Progenitor cell of endocrine pancreas (in vitro differentiated cells): ENCODE measurements around the gene HSH2D. TPM values are rescaled to one million over a fixed set of nuclear protein-coding genes. Genes with fewer than 3 reads are reported as not detected.

Experiments used
- DNase-seq: peaks from one replicate; pipeline ENCODE4 v3.0.0; 2021; ENCODE audit warnings: low spot score; ENCODE audit not compliant: unreplicated experiment
- H3K27ac Mint-ChIP-seq: 2 replicates; pipeline ENCODE4 v1.8.0; 2021; ENCODE audit warnings: mild to moderate bottlenecking, moderate library complexity, mixed read lengths
- H3K27me3 Mint-ChIP-seq: 2 replicates; pipeline ENCODE4 v1.8.0; 2021; ENCODE audit warnings: mixed read lengths
- H3K36me3 Mint-ChIP-seq: 2 replicates; pipeline ENCODE4 v1.8.0; 2022; ENCODE audit warnings: mixed read lengths; ENCODE audit not compliant: insufficient read depth
- H3K4me1 Mint-ChIP-seq: 2 replicates; pipeline ENCODE4 v1.8.0; 2021; ENCODE audit warnings: low read depth, mixed read lengths
- H3K4me3 Mint-ChIP-seq: 2 replicates; pipeline ENCODE4 v1.8.0; 2021; ENCODE audit warnings: low read depth, mild to moderate bottlenecking, moderate library complexity, mixed read lengths
- H3K9me3 Mint-ChIP-seq: 2 replicates; pipeline ENCODE4 v1.8.0; 2021; ENCODE audit warnings: low read depth, mixed read lengths
- CTCF ChIP-seq: fragments of 200-600 bp; sonication (generic); IDR thresholded peaks from one replicate; pipeline ENCODE4 v1.5.0; 2021; ENCODE audit warnings: antibody characterized with exemption, mild to moderate bottlenecking; ENCODE audit not compliant: unreplicated experiment
- total RNA-seq: library from RNA; stranded (reverse); gene quantifications from 2 replicates; pipeline ENCODE4 v1.2.1, GENCODE V29; 2021

Gene HSH2D
- total RNA-seq, 1 donor from 2014 or later, result 0.72 TPM

GRCh38 chr19:16111160-16111908 is 32.2 kb upstream of the HSH2D start, which contains the start of gene RAB8A:
Gene RAB8A, plus strand, starts transcription at chr19:16111889. Its CDS starts 13 bp downstream, at chr19:16111902.
- DNase-seq, result peak; percentile 99
- no peaks in the 10 kb centered on the region for H3K9me3 Mint-ChIP-seq
- H3K4me3 Mint-ChIP-seq, result peak within 1 kb of the TSS; percentile 99
- H3K27me3 Mint-ChIP-seq, result no peaks in the 10 kb centered on the region
- H3K27ac Mint-ChIP-seq, result peak within 1 kb of the TSS; percentile 99
- TF ChIP-seq CTCF, result peak; percentile 93
- no peaks in the 10 kb centered on the region for H3K36me3 Mint-ChIP-seq
- H3K4me1 Mint-ChIP-seq, result peaks cover 9% of the 10 kb centered on the region

GRCh38 chr19:16111909-16112752 is 31.4 kb upstream of the HSH2D start:
- DNase-seq, result no peak
- Mint-ChIP-seq H3K27ac (peak overlapping the region; percentile 99), H3K4me3 (peak overlapping the region; percentile 99), H3K9me3 (no peaks in the 10 kb centered on the region), H3K27me3 (no peaks in the 10 kb centered on the region), H3K4me1 (peaks cover 9% of the 10 kb centered on the region), H3K36me3 (no peaks in the 10 kb centered on the region)
- TF ChIP-seq CTCF, result no peak

GRCh38 chr19:16112778-16113177 is 30.7 kb upstream of the HSH2D start:
- H3K27ac Mint-ChIP-seq, result peak overlapping the region; percentile 99
- H3K4me1 Mint-ChIP-seq, result peaks cover 7% of the 10 kb centered on the region
- no peak for DNase-seq
- no peaks in the 10 kb centered on the region for H3K27me3 Mint-ChIP-seq
- TF ChIP-seq CTCF, result no peak
- no peaks in the 10 kb centered on the region for H3K9me3 Mint-ChIP-seq
- H3K4me3 Mint-ChIP-seq, result peak overlapping the region; percentile 99
- H3K36me3 Mint-ChIP-seq, result no peaks in the 10 kb centered on the region

GRCh38 chr19:16113727-16114126 is 29.8 kb upstream of the HSH2D start:
- no peak for TF ChIP-seq CTCF
- Mint-ChIP-seq H3K4me1 (peaks cover 7% of the 10 kb centered on the region), H3K9me3 (no peaks in the 10 kb centered on the region), H3K27me3 (no peaks in the 10 kb centered on the region), H3K36me3 (peaks cover 1% of the 10 kb centered on the region), H3K27ac (peak overlapping the region; percentile 33), H3K4me3 (peak overlapping the region; percentile 46)
- no peak for DNase-seq

- Mint-ChIP-seq H3K9me3 (no peaks in the 10 kb centered on the region), H3K27ac (peak overlapping the region; percentile 73), H3K4me3 (no peak overlapping the region), H3K4me1 (peaks cover 7% of the 10 kb centered on the region), H3K27me3 (no peaks in the 10 kb centered on the region), H3K36me3 (peaks cover 1% of the 10 kb centered on the region)
- no peak for TF ChIP-seq CTCF
- DNase-seq, result no peak
Measured at GRCh38 chr19:16115301-16116039, 28.0 kb upstream of the HSH2D start.
